Right lung (tissue), 10 donors: ENCODE results near the gene FBXL5. TPM values are rescaled to one million over a fixed set of nuclear protein-coding genes. Genes with fewer than 3 reads are reported as not detected.
A peak's percentile ranks its signal among the peaks of the same experiment; 100 is the strongest.

Experiments used
- DNase-seq, 2 donors: peaks; one replicate each; pipeline ENCODE4 v3.0.0-alpha.2; 2013
- long read RNA-seq, 8 donors: transcript quantifications; one replicate each; lab custom pipeline, GENCODE V29; 2026
- polyA plus RNA-seq, 5 donors: library from polyadenylated mRNA; unstranded; fragments of 120-200 nt; gene quantifications; one replicate each; pipeline versions ENCODE4 v1.2.1 to v1.2.3, GENCODE V29; 2013; ENCODE audit warnings: inconsistent platforms in 1 of 5, low replicate concordance in 1 of 5; ENCODE audit not compliant: insufficient read length in 5 of 5, insufficient read depth in 1 of 5

Gene FBXL5
- 100 to 1,000 TPM in 3 of 5 donors, 10 to 100 TPM in 2; 79.7 to 120 (median 104) TPM for polyA plus RNA-seq
- long read RNA-seq, donor 1, transcript FBXL5-201 (11 exons, 3,385 nt), result major isoform, 14 of 52 reads
- long read RNA-seq, donor 1, partial matches to known transcripts, result 24 of 52 reads
- long read RNA-seq, donor 1, other reads (novel, unspliced or antisense), result 9 of 52 reads
- long read RNA-seq, donor 2, transcript FBXL5-201 (11 exons, 3,385 nt), result major isoform, 12 of 80 reads
- long read RNA-seq, donor 2, partial matches to known transcripts, result 6 of 80 reads
- long read RNA-seq, donor 2, other reads (novel, unspliced or antisense), result 59 of 80 reads
- long read RNA-seq, donor 3, transcript FBXL5-201 (11 exons, 3,385 nt), result major isoform, 13 of 15 reads
- long read RNA-seq, donor 3, partial matches to known transcripts, result 0 of 15 reads
- long read RNA-seq, donor 3, other reads (novel, unspliced or antisense), result 0 of 15 reads
- long read RNA-seq, donor 4, transcript FBXL5-201 (11 exons, 3,385 nt), result major isoform, 8 of 10 reads
- long read RNA-seq, donor 4, partial matches to known transcripts, result 0 of 10 reads
- long read RNA-seq, donor 4, other reads (novel, unspliced or antisense), result 0 of 10 reads
- long read RNA-seq, donor 5, transcript FBXL5-201 (11 exons, 3,385 nt), result major isoform, 14 of 49 reads
- long read RNA-seq, donor 5, partial matches to known transcripts, result 12 of 49 reads
- long read RNA-seq, donor 5, other reads (novel, unspliced or antisense), result 17 of 49 reads
- long read RNA-seq, donor 6, transcript FBXL5-201 (11 exons, 3,385 nt), result major isoform, 16 of 67 reads
- long read RNA-seq, donor 6, transcript FBXL5-205 (10 exons, 2,306 nt), result minor isoform, 6 of 67 reads
- long read RNA-seq, donor 6, partial matches to known transcripts, result 38 of 67 reads
- long read RNA-seq, donor 6, other reads (novel, unspliced or antisense), result 5 of 67 reads
- long read RNA-seq, donor 7, transcript FBXL5-205 (10 exons, 2,306 nt), result minor isoform, 6 of 26 reads
- long read RNA-seq, donor 7, transcript FBXL5-201 (11 exons, 3,385 nt), result major isoform, 20 of 26 reads
- long read RNA-seq, donor 7, partial matches to known transcripts, result 0 of 26 reads
- long read RNA-seq, donor 7, other reads (novel, unspliced or antisense), result 0 of 26 reads
- long read RNA-seq, donor 8, transcript FBXL5-201 (11 exons, 3,385 nt), result major isoform, 5 of 5 reads
- long read RNA-seq, donor 8, partial matches to known transcripts, result 0 of 5 reads
- long read RNA-seq, donor 8, other reads (novel, unspliced or antisense), result 0 of 5 reads

GRCh38 chr4:15655223-15656037 is at the start of gene FBXL5:
Gene FBXL5, minus strand, starts transcription at chr4:15655357. Its CDS starts 70 bp downstream, at chr4:15655287.
- DNase-seq, result peak; percentile 88 to 90

GRCh38 chr4:15704129-15704528 is 49.0 kb upstream of the FBXL5 start:
- no peak for DNase-seq

GRCh38 chr4:15703439-15703838 is 48.3 kb upstream of the FBXL5 start:
- DNase-seq, result no peak

GRCh38 chr4:15702941-15703403 is 47.8 kb upstream of the FBXL5 start, which contains the start of gene BST1:
Gene BST1, plus strand, starts transcription at chr4:15703065. Its CDS starts 80 bp downstream, at chr4:15703145.
- DNase-seq, result peak; percentile 47 to 53

- no peak for DNase-seq
Observed at GRCh38 chr4:15696866-15697265, 41.7 kb upstream of the FBXL5 start.

- DNase-seq, result no peak
Observed at GRCh38 chr4:15695729-15696128, 40.6 kb upstream of the FBXL5 start.

- no peak for DNase-seq
Observed at GRCh38 chr4:15695240-15695699, 40.1 kb upstream of the FBXL5 start.

GRCh38 chr4:15694431-15694830 is 39.3 kb upstream of the FBXL5 start:
- no peak for DNase-seq

GRCh38 chr4:15692602-15693001 is 37.4 kb upstream of the FBXL5 start:
- DNase-seq, result no peak

GRCh38 chr4:15691346-15692135 is 36.4 kb upstream of the FBXL5 start:
- DNase-seq, result no peak

GRCh38 chr4:15690020-15690809 is 35.1 kb upstream of the FBXL5 start:
- DNase-seq, result no peak

GRCh38 chr4:15689540-15689939 is 34.4 kb upstream of the FBXL5 start:
- DNase-seq, result no peak

GRCh38 chr4:15688051-15688450 is 32.9 kb upstream of the FBXL5 start:
- no peak for DNase-seq

- DNase-seq, result no peak
Observed at GRCh38 chr4:15684498-15684897, 29.3 kb upstream of the FBXL5 start.

- DNase-seq, result no peak
Observed at GRCh38 chr4:15683143-15683495, 28.0 kb upstream of the FBXL5 start.

GRCh38 chr4:15682242-15683142 is 27.3 kb upstream of the FBXL5 start:
- DNase-seq, result no peak

GRCh38 chr4:15681372-15682241 is 26.4 kb upstream of the FBXL5 start, which contains the start of gene FAM200B:
Gene FAM200B, plus strand, starts transcription at chr4:15681827. Its CDS starts 5,151 bp downstream, at chr4:15686978.
- peak; percentile 98 to 99 for DNase-seq
